Loucy (cell line): ENCODE data around the gene EVX2.

Experiments used
- H2AFZ ChIP-seq: fragments of 200-600 bp; sonication (generic); 2 replicates; pipeline ENCODE4 v1.6.0; 2016; ENCODE audit warnings: antibody characterized with exemption, mild to moderate bottlenecking, low read length, moderate library complexity
- H3F3A ChIP-seq: fragments of 200-600 bp; 2 replicates; pipeline ENCODE4 v1.6.0; 2016; ENCODE audit warnings: antibody characterized with exemption, low read depth, mild to moderate bottlenecking
- H3K27me3 ChIP-seq: fragments of 200-600 bp; sonication (generic); 2 replicates; pipeline ENCODE4 v1.6.1; 2014; ENCODE audit warnings: low read length, mild to moderate bottlenecking; ENCODE audit not compliant: insufficient read depth, poor library complexity, severe bottlenecking
- H3K36me3 ChIP-seq: fragments of 200-600 bp; sonication (generic); 2 replicates; pipeline ENCODE4 v1.6.1; 2016; ENCODE audit warnings: low read length; ENCODE audit not compliant: insufficient read depth
- H3K4me1 ChIP-seq: fragments of 200-600 bp; sonication (generic); 2 replicates; pipeline ENCODE4 v1.5.1; 2014; ENCODE audit warnings: low read length, mild to moderate bottlenecking; ENCODE audit not compliant: insufficient read depth, poor library complexity, severe bottlenecking
- H3K4me2 ChIP-seq: fragments of 200-600 bp; sonication (generic); 2 replicates; pipeline ENCODE4 v1.6.0; 2014; ENCODE audit warnings: antibody characterized with exemption, low read length, low read depth, mild to moderate bottlenecking; ENCODE audit not compliant: poor library complexity, severe bottlenecking
- H3K4me3 ChIP-seq: fragments of 200-600 bp; sonication (generic); 2 replicates; pipeline ENCODE4 v1.5.1; 2014; ENCODE audit warnings: low read length, mild to moderate bottlenecking, mixed read lengths; ENCODE audit not compliant: poor library complexity, severe bottlenecking
- H3K79me2 ChIP-seq: fragments of 200-600 bp; sonication (generic); 2 replicates; pipeline ENCODE4 v1.6.1; 2014; ENCODE audit warnings: low read length; ENCODE audit not compliant: insufficient read depth
- H3K9ac ChIP-seq: fragments of 200-600 bp; sonication (generic); 2 replicates; pipeline ENCODE4 v1.6.0; 2014; ENCODE audit warnings: mild to moderate bottlenecking, low read depth, low read length, moderate library complexity; ENCODE audit not compliant: poor library complexity, severe bottlenecking
- H3K9me2 ChIP-seq: fragments of 200-600 bp; sonication (generic); replicated peaks from 2 replicates; pipeline ENCODE4 v1.6.1; 2016; ENCODE audit warnings: low read depth, low read length, mixed read lengths
- H3K9me3 ChIP-seq: fragments of 200-600 bp; sonication (generic); 2 replicates; pipeline ENCODE4 v1.6.1; 2014; ENCODE audit warnings: mild to moderate bottlenecking, antibody characterized with exemption, low read length, low read depth; ENCODE audit not compliant: insufficient read depth
- H4K20me1 ChIP-seq: fragments of 200-600 bp; sonication (generic); 2 replicates; pipeline ENCODE4 v1.6.0; 2014; ENCODE audit warnings: antibody characterized with exemption, low read length, mild to moderate bottlenecking; ENCODE audit not compliant: insufficient read depth, poor library complexity, severe bottlenecking
- EZH2phosphoT487 ChIP-seq: fragments of 200-600 bp; IDR thresholded peaks from 2 replicates; pipeline ENCODE4 v1.6.1; 2018; ENCODE audit warnings: antibody characterized with exemption, mild to moderate bottlenecking, moderate library complexity, borderline replicate concordance
- TF ChIP-seq, protein P1 (sequence below): fragments of 200-600 bp; sonication (generic); conservative IDR thresholded peaks from 2 replicates; pipeline ENCODE4 v1.5.1; 2014; ENCODE audit warnings: mild to moderate bottlenecking, antibody characterized with exemption, low read length

EVX2 gene

DNA sequence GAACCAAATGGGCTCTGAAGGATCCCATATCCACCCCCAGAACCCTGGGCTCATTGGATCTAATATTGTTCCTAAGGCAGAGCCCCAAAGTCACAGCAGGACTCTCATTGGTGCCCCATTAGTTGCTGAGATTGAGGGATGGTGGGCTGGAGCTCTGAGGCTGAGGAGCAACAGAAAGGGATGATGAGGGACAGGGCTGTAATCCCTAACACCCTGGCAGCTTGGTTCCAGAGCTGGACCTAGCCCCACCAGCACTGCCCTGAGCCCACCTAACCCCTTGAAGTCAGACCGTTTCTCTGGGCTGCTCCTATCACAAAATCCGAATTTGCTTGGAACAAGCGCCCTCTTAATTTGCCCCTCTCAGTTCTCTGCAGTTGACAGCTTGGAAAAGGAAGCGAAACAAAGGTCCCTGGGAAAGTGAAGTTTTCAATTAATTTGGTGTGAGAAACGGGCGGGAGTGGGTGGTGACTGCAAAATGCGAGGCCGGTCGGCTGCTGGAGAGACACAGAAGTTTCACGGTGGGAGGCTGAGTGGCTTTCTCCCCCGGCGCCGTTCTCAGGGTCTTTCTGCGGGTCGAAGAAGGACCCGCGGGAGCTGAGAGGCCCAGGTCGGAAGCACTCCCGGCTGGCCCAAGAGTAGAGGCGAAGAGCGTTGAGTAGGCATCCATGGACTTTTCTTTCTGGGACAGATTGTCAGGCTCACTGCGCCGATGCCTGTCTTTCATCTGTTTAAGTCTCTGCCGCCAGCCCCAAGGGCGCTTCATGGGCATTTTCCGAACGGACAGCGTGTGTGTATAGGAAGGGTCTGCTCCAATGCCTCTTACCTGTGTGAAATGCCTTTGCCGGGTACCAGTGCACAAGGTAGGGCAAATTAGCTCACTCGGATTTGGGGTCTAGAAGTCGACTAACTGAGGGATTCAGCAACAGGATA, 7.8 kb upstream of the EVX2 start:
- Histone ChIP-seq H3F3A (no peaks in the 10 kb centered on the region), H2AFZ (no peak overlapping the region), H3K9me2 (no peaks in the 10 kb centered on the region), H3K9me3 (no peaks in the 10 kb centered on the region), H3K9ac (no peak overlapping the region), H3K4me2 (no peak overlapping the region), H3K36me3 (no peaks in the 10 kb centered on the region), H3K4me1 (peaks cover 12% of the 10 kb centered on the region), H3K79me2 (no peaks in the 10 kb centered on the region), H3K4me3 (no peak overlapping the region), H3K27me3 (no peaks in the 10 kb centered on the region), H4K20me1 (no peaks in the 10 kb centered on the region)
- TF ChIP-seq, protein P1, sequence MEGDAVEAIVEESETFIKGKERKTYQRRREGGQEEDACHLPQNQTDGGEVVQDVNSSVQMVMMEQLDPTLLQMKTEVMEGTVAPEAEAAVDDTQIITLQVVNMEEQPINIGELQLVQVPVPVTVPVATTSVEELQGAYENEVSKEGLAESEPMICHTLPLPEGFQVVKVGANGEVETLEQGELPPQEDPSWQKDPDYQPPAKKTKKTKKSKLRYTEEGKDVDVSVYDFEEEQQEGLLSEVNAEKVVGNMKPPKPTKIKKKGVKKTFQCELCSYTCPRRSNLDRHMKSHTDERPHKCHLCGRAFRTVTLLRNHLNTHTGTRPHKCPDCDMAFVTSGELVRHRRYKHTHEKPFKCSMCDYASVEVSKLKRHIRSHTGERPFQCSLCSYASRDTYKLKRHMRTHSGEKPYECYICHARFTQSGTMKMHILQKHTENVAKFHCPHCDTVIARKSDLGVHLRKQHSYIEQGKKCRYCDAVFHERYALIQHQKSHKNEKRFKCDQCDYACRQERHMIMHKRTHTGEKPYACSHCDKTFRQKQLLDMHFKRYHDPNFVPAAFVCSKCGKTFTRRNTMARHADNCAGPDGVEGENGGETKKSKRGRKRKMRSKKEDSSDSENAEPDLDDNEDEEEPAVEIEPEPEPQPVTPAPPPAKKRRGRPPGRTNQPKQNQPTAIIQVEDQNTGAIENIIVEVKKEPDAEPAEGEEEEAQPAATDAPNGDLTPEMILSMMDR: no peak

DNA sequence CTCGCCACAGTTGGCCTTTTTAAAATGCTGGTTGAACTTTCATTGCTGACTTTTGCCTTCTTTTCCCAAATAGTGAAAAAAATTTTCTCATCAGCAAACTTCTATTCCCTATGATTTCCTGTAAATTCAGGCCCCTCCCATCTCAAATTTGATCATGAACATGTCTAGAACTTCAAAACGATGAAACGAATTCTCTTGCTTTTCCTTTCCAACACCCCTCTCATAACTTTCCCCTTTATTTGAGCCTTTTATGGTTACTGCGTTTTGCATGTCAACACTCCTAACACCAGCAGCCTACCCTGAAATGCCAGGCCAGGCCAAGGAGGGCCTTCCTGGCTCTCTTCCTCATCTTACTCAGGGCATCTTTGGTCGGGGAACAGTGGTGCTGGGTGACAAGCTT, 7.1 kb upstream of the EVX2 start:
- Histone ChIP-seq H2AFZ (no peak overlapping the region), H3K4me3 (no peak overlapping the region), H4K20me1 (no peaks in the 10 kb centered on the region), H3K79me2 (no peaks in the 10 kb centered on the region), H3K9ac (no peak overlapping the region), H3K4me2 (no peak overlapping the region), H3K9me2 (no peaks in the 10 kb centered on the region), H3K36me3 (no peaks in the 10 kb centered on the region), H3K27me3 (no peaks in the 10 kb centered on the region), H3K4me1 (peaks cover 5% of the 10 kb centered on the region), H3F3A (no peaks in the 10 kb centered on the region), H3K9me3 (no peaks in the 10 kb centered on the region)
- TF ChIP-seq EZH2phosphoT487: no peak
- TF ChIP-seq, protein P1: no peak

DNA sequence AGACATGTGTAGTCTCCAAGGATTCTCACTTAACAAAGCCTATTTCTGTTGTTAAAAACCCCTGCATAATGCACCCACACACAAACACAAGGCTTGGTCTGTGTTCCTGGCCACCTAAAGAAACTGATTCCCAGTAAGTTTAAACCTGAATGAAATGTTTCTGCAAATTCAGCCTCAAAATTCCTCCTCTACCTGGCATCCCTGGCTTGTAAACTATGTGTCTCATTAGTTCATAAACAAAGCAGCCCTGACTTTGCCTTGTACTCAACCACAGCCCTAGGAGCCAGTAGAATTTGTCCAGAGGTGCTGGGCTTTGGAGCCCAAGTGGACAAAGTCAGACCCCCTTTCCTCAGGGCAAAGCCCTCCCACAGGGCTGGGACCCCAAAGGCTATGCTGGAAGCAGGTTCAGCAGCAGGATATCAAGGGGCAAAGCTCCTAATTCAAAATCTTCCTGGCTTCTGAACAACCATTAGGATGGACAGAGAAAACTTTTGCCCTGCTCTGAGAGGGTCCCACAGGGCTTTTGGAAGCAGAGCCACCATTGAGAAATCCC, 6.2 kb upstream of the EVX2 start:
- Histone ChIP-seq H3K79me2 (no peaks in the 10 kb centered on the region), H3K9me2 (no peaks in the 10 kb centered on the region), H4K20me1 (no peaks in the 10 kb centered on the region), H3K9ac (no peak overlapping the region), H3F3A (no peaks in the 10 kb centered on the region), H3K4me3 (no peak overlapping the region), H3K4me2 (no peak overlapping the region), H3K36me3 (no peaks in the 10 kb centered on the region), H2AFZ (no peak overlapping the region), H3K9me3 (no peaks in the 10 kb centered on the region), H3K27me3 (no peaks in the 10 kb centered on the region), H3K4me1 (no peaks in the 10 kb centered on the region)
- TF ChIP-seq EZH2phosphoT487: no peak
- TF ChIP-seq, protein P1: no peak
